GM19023 (cell line): Measurements from ENCODE around the gene AJM1.
"Not testable (repeated sequence)": the region's sequence is repeated elsewhere in the genome, so short reads cannot be mapped to it uniquely, and the experiment has no call there.

Experiments
- ATAC-seq: cut with Tn5 transposase; IDR thresholded peaks from one replicate; pipeline ENCODE4 v1.9.1; 2021; ENCODE audit warnings: mild to moderate bottlenecking, moderate library complexity; ENCODE audit not compliant: unreplicated experiment

Gene AJM1

DNA sequence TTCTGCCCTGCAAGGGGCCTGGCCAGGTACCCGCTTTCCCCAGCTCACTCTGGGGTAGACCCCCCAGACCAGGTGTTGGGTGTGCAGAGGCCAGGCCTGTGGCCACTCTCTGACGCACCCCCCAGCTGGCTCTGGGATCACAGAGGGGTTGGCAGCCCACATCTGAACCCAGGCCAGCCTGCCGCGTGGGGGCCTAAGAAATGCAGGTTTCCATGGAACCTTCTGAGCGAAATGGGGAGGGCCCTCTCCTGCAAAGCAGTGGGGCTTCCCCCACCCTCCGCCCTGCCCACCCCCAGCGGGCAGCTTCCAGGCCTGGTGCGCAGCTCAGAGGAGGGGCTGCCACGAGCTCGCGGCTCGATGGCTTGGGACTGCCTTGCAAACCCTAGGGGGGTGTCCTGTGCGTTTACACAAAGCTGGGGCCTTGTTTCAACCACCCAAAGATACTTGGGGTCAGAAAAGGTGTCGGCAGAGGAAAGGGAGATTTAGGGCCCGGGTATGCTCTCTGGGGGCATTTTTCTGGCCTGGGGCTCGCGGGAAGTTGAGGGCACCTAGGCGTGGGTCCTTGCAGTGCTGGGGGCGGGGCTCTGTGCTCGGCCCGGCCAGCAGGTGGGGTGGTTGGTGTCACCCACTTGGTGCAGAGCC is 1.0 kb downstream of the AJM1 start:
- ATAC-seq, result not testable (repeated sequence)

DNA sequence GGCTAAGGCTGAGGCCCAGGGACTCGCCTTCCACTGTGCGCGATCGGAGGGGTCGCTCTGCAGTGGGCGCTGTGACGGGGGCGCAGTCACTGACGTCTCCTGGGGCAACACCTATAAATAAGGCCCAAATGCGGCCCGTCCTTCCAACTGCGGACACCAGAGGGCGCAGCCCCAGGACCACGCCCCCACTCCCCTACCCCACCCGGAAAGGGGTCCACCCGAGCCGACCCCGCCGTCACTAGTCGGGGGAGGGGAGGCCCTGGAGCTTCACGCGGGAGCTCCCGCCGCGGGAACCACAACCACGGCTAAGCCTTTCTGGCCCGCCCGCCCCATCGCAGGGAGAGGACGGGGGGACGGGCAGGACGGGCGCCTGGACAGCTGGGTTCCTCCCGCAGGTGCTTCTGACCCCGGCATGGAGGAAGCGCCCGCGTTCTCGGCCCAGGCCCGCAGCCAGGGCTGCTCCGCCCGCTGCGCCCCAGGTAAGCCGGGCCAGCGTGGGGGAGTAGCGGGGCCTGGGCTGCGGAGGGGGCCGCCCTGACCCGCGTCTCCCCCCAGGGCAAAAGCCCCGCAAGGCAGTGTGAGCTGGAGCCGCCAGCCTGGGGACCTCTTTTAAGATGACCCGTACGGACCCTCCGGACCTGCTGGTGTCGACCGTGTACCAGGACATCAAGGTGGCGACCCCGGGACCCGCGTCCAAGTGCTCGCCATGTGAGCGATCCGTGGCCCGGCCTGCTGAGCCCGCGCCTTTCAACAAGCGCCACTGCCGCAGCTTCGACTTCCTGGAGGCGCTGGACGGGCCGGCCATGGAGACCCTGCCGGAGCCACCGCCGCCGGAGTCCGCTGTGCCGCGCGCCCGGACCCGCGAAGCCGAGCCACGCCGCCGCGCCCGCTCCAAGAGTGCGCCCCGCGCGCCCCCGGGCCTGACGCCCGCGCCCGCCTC is 1.8 kb downstream of the AJM1 start:
- ATAC-seq, result not testable (repeated sequence)

DNA sequence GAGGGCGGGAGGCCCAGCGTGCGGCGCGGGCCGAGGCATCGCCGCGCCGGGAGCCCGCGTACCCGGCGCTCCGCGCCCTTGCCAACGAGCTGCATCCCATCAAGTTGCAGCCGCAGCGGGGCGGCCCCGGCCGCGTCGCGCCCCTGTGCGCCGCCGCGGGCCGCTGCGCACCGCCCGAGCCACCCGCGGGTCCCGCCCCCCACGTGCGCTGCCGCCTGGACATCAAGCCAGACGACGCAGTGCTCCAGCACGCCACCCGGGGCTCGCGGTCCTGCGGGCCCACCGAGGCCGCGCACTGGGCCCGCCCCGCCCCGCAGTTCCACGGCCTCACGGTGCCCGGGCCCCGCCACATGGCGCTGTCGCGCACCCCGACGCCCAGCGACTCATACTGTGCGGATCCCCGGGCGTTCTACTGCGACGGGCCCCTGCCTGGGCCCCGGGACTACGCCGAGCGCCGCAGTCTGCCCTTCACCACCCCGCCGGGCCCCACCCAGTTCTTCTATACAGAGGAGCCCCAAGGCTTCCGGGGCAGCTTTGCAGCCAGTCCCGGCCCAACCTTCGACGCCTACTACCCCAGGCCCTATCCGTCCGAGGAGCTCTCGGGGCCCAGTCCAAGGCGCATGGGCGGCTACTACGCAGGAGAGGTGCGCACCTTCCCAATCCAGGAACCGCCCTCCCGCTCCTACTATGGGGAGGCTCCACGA is 2.6 kb downstream of the AJM1 start:
- no peak for ATAC-seq

DNA sequence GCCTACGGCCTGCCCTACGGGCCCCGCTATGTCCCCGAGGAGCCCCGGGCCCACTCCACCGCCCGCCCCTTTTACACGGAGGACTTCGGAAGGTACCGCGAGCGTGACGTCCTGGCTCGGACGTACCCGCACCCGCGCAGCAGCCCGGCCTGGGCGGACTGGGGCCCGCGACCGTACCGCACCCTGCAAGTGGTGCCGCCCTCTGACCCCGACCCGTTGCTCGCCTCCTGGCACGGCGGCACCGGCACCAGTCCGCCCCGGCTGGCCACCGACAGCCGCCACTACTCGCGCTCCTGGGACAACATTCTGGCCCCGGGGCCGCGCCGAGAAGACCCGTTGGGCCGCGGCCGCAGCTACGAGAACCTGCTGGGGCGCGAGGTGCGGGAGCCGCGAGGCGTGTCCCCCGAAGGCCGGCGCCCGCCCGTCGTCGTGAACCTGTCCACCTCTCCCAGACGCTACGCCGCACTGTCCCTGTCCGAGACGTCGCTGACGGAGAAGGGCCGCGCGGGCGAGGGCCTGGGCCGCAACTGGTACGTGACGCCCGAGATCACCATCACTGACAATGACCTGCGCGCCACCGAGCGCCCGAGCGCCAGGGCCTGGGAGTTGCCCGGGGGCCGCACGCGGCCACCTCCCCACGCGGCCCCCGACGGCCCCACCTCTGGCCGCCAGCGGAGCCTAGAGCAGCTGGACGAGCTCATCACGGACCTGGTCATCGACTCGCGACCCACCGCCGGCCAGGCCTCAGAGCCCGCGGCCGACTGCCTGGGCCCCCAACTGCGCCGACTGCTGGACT is 3.4 kb downstream of the AJM1 start:
- ATAC-seq, result no peak

DNA sequence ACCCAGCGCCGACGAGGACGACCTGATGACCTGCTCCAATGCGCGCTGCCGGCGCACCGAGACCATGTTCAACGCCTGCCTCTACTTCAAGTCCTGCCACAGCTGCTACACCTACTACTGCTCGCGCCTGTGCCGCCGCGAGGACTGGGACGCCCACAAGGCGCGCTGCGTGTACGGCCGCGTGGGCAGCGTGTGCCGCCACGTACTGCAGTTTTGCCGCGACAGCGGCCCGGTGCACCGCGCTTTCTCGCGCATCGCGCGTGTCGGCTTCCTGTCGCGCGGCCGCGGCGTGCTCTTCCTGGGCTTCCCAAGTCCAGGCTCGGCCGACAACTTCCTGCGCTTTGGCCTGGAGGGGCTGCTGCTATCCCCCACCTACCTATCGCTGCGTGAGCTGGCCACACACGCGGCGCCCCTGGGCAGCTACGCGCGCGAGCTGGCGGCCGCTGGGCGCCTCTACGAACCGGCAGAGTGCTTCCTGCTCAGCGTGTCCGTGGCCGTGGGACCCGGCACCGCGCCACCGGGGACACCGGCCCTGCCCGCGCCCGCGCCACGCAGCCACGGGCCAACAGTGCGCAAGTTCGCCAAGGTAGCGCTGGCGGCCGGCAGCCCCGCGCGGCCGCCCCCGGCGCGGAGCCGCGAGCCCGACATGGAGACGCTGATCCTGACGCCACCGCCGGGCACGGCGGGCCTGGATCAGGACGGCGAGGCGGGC is 4.3 kb downstream of the AJM1 start:
- ATAC-seq, result no peak

DNA sequence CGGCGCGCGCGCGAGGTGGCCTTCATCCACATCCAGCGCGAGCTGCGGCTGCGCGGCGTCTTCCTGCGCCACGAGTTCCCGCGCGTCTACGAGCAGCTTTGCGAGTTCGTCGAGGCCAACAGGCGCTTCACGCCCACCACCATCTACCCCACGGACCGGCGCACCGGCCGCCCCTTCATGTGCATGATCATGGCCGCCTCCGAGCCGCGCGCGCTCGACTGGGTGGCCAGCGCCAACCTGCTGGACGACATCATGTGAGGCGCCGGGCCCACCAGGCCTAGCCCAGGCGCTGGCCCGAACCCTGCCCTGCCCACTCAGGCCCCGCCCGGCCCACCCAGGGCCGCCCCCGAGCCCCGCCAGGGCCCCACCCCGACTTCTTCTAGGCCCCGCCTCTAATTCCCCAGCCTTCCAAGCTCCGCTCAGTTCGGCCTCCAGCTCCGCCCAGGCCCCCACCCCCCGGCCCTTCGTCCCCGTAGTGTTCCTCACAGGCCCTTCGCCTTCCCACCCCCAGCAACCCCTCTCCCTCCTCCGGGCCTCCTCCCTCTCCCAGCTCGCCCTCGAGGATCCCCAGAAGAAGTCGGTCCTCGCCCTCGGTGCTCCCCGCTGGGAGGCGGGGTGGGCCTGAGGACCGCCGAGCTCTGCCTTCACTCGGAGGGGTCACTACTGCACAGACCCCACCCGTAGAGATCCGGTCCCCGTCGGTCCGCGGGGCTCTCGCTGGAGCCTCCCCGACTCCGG is 5.0 kb downstream of the AJM1 start:
- ATAC-seq, result no peak

DNA sequence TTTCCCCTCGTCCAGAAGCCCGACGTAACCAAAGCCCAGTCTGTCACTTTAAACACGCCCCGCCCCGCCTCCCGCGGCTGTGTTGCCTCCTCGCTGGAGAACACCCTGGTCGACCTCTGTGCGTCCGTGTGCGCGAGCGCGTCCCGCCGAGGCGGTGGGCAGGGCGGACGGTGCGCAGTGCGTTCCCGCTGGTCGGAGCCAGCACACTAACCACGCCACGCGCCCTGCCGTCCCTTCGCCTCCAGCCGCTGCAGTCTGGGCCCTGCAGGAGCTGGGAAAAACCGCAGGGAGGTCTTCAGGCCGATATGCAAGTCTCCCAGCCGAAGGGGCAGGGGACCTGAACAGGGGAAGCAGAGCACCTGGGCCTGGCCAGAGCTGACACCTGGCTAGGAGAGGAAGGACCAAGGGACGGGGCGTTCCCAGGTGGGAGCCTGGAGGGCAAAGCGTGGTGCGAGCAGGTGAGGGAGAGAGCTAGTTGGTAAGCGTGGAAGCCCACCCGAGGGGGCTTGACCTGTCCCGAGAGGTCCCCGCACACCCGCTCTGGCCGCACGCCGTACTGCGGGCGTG is 5.6 kb downstream of the AJM1 start:
- ATAC-seq, result no peak

DNA sequence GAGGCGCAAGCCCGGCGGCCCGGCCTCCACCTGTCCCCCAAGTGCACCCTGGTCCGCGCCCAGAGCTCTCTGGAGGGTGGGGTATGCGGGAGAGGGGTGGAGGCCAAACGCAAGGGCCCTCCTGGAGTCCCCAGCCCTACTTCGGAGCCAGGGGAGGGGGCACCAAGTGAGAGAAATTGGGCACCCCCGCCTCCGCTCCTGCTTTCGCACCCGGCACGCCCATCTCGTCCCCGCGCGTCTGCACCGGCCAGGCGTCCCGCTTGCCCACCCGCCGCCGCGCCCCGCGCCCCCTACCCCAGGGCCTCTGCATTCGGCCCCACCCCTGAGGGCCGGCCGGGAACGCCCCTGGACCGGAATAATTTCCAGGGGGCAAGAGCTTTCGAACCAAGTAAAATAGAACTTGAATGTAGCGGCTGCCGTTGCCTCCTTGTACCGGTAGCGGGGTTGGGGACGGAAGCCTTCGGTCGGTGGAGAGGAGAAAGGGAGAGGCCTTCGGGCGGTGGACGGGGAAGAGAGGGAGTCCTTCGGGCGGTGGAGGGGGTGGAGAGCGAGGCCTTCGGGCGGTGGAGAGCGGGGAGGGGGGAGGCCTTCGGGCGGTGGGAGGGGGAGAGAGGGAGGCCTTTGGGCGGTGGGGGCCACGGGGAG is 6.2 kb downstream of the AJM1 start:
- ATAC-seq, result peak; percentile 7

DNA sequence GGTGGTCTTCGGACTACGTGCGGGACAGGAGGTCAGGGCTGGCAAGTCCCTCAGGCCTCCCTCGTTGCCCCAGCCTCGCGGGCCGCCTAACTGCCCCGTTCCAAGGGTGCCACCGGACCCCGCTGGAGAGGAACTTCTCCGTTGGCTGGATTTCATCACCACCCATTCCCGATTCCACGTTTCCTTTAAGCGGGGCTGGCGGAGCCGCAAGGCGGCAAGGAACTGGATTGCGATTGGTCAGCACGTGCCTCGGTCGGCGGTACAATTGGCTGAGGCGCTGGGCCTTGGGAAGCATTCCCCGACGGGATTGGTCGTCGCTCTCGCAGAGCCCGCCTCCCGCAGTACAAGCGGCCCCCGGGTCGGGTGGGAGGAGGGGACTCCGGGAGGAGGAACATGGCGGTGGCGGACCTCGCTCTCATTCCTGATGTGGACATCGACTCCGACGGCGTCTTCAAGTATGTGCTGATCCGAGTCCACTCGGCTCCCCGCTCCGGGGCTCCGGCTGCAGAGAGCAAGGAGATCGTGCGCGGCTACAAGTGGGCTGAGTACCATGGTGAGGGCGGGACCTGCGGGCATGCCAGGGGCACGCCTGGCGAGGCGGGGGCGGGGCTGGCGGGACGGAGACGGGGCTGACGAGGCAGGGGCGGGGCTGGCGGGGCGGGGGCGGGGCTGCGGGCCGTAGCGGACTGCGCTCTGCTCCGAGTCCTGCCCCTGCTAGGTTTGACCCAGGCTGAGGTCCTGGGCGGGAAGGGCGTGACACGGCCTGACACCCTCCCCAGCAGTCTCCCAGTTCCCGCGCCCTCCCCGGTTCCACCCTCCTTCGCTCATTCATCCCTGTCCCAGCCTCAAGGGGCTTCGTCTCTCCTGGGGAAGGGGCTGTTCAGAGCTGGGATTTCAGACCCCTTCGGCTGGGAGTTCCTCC is 7.0 kb downstream of the AJM1 start, which contains the start of gene PHPT1:
PHPT1 (plus strand) TSS at position 372 of the 922 bp plus-strand sequence; CDS start at position 394, 22 bp downstream.
- ATAC-seq, result peak; percentile 81

DNA sequence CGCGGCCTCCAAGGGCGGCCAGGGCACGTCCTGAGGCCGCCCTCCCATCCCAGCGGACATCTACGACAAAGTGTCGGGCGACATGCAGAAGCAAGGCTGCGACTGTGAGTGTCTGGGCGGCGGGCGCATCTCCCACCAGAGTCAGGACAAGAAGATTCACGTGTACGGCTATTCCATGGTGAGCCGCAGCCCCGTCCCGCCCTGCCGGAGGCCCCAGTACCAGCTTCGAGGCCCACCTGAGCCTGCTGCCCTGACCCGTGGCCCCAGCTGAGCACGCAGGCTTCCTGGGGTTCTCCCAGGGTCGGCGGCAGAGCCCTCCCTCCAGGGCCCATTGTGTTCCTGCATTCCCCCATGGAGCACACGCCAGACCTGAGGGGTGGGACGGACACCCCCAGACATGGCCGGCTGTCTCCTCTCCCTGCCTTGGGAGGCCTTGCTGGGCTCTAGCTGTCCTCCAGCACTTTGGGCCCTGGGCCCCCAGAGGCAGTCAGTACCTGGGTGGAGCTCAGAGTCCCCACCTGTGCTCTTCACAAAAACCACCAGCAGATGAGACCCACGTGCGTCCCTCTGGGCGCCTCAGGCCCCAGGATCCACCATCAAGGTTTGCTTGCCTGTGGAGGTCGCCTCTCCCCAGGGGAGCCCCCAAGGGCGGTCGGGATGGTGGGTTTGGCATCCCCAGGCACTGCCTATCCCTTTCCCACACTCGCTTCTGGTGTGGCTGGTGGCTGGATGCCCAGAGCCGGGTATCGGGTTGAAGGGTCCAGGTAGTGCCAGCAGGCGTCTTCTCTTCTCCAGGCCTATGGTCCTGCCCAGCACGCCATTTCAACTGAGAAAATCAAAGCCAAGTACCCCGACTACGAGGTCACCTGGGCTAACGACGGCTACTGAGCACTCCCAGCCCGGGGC is 7.9 kb downstream of the AJM1 start:
- no peak for ATAC-seq

DNA sequence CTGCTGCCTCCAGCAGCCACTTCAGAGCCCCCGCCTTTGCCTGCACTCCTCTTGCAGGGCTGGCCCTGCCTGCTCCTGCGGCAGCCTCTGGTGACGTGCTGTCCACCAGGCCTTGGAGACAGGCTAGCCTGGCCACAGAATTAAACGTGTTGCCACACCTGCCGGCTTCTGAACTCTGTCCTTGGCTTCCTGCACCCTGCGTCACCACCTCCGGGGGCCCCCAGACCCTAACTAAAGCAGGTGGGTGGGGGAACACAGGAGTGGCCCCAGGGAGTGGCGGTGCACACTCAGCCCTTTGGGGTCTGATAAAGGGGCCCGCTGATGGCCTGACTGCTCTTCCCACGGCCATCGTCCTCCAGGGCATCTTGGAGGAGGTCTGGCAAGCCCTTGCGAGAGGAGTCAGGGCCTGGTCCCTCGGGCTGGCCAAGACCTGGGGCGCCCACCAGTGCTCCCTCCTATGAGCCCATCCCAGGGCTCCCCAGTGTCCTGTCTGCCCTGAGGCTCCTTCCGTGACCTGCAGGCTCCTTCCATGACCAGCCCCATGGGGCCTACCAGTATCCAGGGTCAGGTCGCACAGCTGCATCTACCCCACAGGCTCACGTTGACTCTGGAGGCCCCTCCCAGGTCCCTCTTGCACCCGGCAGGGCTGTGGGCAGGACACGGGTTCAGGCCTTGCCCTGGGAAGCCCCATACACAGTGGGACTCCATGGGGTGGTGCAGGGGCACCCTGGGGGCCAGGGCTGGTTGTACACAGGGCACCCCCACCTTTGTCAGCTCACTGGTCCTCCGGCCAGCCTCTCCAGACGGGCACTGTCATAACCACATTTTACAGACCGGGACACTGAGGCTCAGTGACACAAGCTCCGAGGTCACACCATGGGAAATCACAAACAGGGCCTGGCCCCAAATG is 8.8 kb downstream of the AJM1 start:
- ATAC-seq, result no peak

DNA sequence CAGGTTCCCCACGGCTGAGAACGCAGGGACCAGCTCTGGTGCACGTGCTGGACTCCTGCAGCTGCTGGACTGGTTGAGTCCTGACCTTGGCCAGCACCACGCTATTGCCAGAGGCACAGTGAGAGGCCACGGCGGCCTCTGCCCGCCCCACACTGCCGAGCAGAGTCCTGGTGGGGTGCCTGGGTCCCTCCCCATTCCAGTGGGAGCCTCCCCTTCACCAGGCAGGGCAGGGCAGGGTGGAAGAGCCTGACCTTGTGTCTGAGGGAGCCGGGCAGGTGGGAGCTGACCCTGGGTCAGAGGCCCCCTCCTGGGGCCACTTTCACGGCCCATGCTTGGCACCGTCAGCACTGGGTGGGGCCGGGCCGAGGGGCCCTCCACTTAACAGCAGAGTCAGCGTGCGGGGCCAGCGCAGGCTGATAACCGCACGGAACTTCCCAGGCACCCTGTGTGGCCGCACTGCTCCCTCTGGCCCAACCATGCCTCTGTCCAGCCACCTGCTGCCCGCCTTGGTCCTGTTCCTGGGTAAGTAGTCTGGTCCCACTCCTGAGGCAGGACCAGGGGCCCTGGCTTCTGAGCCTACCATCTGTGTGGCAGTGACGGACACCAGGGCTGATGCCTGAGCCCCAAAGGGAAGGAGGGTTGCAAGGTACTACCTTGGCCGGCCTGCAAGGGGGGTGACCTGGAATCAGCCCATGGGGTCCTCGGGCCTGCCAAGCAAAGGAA is 9.8 kb downstream of the AJM1 start, which contains the start of gene MAMDC4:
MAMDC4 (plus strand) TSS at position 406 of the 723 bp plus-strand sequence; CDS start at position 477, 71 bp downstream.
- ATAC-seq, result no peak

DNA sequence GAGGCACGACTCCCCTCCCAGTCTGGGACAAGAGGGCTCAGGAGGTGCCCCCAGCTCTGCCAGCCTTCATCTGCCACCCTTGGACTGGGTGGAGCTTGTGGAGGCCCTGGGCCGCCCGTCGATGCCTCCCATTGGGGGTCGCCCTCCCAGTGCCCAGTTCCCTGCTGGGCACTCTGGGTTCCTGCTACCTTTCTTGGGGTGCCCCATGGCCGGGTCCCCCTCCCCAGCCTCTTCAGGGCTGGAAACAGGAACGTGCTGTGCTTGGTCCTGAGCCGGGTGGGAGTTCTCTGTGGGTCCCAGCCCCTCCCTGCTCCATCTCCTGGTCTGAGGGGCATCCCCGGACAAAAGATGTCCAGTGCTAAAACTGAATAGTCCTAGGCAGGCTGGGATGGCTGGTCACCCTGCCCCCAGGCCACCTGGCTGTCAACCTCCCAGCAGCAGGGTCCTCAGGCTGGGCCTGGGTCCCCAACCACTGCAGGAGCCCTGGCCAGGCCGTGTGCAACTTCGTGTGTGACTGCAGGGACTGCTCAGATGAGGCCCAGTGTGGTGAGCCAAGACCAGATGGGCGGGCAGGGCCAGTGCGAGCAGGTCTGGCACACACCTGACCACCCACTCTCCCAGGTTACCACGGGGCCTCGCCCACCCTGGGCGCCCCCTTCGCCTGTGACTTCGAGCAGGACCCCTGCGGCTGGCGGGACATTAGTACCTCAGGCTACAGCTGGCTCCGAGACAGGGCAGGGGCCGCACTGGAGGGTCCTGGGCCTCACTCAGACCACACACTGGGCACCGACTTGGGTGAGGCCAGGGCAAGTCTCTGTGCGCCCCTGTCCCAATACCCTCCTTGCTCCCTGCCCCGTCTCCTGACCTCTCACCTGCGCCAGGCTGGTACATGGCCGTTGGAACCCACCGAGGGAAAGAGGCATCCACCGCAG is 10.7 kb downstream of the AJM1 start:
- no peak for ATAC-seq
